ENCODE results near the gene PDLIM5.

The PDLIM5 gene

DNA sequence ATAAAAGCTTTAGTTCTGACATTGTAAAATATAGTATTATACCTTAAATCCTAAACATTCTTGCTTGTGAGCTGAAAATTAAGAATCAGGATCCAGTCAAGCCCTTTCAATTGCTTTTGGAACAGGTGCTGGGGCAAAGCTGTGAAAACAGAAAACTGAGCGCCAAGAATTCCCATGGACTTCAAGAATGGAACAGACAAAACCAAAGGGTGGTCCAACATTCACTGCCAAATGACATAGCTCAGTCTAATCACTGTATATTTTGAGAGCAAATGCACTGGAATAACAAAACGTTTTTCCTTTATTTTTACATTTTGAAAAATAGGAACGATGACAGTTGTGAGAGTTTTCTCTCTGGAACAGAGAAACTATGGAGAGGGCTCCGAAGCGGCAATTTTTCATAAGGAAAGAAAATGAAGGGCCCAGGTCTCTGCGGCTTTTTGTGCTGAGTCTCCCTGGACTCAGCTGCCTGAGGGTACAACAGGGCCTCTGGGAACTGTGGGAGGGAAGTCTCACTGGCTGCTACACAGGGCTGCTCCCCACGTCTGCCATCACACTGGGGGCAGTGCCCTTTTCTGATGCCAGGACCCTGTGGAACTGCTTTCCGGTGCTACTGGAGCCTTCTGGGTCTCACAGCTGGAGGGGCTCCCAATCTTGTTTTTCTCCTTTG, 250.0 kb downstream of the PDLIM5 start:
- TF ChIP-seq FOXP2 (optimal IDR thresholded peaks at IDR 0.05; ENCODE audit: borderline replicate concordance, extremely low read depth, extremely low read length, insufficient read depth) = no peak
- TF ChIP-seq TAF1 (IDR thresholded peaks at IDR 0.05; ENCODE audit: borderline replicate concordance, insufficient read depth, low read length) = no peak
- no peak for TF ChIP-seq SIN3A (IDR thresholded peaks at IDR 0.05; ENCODE audit: borderline replicate concordance, insufficient read depth, low read length)
- TF ChIP-seq POLR2AphosphoS5 (IDR thresholded peaks at IDR 0.05; ENCODE audit: low read depth, low read length) = no peak
- TF ChIP-seq, protein P1, sequence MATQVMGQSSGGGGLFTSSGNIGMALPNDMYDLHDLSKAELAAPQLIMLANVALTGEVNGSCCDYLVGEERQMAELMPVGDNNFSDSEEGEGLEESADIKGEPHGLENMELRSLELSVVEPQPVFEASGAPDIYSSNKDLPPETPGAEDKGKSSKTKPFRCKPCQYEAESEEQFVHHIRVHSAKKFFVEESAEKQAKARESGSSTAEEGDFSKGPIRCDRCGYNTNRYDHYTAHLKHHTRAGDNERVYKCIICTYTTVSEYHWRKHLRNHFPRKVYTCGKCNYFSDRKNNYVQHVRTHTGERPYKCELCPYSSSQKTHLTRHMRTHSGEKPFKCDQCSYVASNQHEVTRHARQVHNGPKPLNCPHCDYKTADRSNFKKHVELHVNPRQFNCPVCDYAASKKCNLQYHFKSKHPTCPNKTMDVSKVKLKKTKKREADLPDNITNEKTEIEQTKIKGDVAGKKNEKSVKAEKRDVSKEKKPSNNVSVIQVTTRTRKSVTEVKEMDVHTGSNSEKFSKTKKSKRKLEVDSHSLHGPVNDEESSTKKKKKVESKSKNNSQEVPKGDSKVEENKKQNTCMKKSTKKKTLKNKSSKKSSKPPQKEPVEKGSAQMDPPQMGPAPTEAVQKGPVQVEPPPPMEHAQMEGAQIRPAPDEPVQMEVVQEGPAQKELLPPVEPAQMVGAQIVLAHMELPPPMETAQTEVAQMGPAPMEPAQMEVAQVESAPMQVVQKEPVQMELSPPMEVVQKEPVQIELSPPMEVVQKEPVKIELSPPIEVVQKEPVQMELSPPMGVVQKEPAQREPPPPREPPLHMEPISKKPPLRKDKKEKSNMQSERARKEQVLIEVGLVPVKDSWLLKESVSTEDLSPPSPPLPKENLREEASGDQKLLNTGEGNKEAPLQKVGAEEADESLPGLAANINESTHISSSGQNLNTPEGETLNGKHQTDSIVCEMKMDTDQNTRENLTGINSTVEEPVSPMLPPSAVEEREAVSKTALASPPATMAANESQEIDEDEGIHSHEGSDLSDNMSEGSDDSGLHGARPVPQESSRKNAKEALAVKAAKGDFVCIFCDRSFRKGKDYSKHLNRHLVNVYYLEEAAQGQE (IDR thresholded peaks at IDR 0.05; ENCODE audit: insufficient read depth in 1 of 2, low read depth in 2 of 2, low read length in 2 of 2) = no peak

DNA sequence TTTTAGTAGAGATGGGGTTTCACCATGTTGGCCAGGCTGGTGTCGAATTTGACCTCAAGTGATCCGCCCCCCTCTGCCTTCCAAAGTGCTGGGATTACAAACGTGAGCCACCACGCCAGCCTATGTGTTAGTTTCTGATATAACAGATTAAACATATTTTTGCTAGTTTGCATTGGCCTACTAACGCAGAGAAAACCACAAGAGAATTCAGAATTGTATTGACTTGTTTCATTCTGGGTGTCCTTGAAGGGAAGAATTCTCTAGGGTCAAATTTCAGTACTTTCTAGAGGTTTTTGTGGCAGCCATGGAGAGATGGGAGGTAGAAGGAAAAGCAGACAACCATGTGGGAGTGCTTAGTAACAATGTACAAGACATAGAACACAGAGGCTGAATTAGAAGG, 259.9 kb downstream of the PDLIM5 start:
- TF ChIP-seq TAF1 (IDR thresholded peaks at IDR 0.05; ENCODE audit: borderline replicate concordance, insufficient read depth, low read length) (no peak), POLR2AphosphoS5 (IDR thresholded peaks at IDR 0.05; ENCODE audit: low read depth, low read length) (no peak), FOXP2 (optimal IDR thresholded peaks at IDR 0.05; ENCODE audit: borderline replicate concordance, extremely low read depth, extremely low read length, insufficient read depth) (no peak), SIN3A (IDR thresholded peaks at IDR 0.05; ENCODE audit: borderline replicate concordance, insufficient read depth, low read length) (no peak)
- TF ChIP-seq, protein P1 (IDR thresholded peaks at IDR 0.05; ENCODE audit: insufficient read depth in 1 of 2, low read depth in 2 of 2, low read length in 2 of 2) = no peak

DNA sequence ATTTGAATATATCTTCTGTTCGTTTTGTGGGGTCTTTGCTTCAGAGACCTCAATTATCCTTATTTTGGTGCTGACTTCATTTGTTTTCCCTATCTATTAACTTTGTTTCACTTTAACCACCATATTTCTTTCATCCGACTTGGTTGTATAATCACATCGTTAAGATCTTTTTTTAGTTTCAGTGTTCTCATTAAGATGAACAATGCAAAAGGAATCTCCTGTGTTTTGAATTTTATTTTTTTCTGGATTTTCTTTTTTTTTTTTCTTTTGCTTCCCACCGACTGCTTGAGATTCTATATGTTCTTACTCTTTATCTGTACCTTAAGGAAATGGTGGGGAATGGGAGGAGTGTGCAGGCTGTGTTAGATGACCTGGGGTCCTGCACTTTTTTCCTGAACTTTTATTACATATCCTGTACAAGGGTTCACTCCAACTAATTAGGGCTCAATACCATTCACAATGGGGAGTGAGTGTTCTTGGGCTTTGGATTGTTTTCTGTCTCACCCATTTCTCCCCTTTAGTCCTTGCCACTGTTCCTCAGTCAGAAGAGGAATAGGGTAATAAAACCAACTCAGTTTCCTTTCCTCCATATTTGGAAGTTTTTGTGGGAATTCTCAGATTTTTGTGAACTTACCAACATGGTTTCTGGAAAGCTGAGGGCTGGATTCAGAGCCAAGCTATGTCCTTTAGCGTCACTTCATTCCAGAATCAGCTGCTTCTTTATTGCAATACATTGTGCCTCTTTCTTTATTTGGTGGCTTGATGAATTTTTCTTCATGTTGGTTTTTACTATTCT, 262.8 kb downstream of the PDLIM5 start:
- TF ChIP-seq, protein P1 (IDR thresholded peaks at IDR 0.05; ENCODE audit: insufficient read depth in 1 of 2, low read depth in 2 of 2, low read length in 2 of 2) = no peak
- TF ChIP-seq SIN3A (IDR thresholded peaks at IDR 0.05; ENCODE audit: borderline replicate concordance, insufficient read depth, low read length) (no peak), POLR2AphosphoS5 (IDR thresholded peaks at IDR 0.05; ENCODE audit: low read depth, low read length) (no peak), TAF1 (IDR thresholded peaks at IDR 0.05; ENCODE audit: borderline replicate concordance, insufficient read depth, low read length) (no peak), FOXP2 (optimal IDR thresholded peaks at IDR 0.05; ENCODE audit: borderline replicate concordance, extremely low read depth, extremely low read length, insufficient read depth) (no peak)

DNA sequence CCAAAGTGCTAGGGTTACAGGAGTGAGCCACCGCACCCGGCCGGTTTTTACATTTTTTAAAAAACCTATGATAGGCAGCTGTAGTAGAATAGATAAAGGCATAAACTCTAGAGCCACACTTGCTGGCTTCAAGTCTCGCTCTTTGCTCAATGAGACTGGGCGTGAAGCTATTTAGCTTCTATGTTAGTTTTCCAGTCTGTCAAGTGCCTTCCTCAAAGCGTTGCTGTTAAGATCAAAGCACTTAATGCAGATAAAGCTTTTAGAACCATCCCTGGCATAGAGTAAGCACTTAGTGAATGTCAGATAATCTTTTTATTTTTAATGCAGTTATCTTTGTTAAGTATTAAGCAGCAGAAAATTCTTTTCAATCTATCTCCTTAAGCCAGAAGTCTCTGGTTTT, 264.0 kb downstream of the PDLIM5 start:
- TF ChIP-seq FOXP2 (optimal IDR thresholded peaks at IDR 0.05; ENCODE audit: borderline replicate concordance, extremely low read depth, extremely low read length, insufficient read depth) (no peak), SIN3A (IDR thresholded peaks at IDR 0.05; ENCODE audit: borderline replicate concordance, insufficient read depth, low read length) (no peak), TAF1 (IDR thresholded peaks at IDR 0.05; ENCODE audit: borderline replicate concordance, insufficient read depth, low read length) (no peak), POLR2AphosphoS5 (IDR thresholded peaks at IDR 0.05; ENCODE audit: low read depth, low read length) (no peak)
- TF ChIP-seq, protein P1 (IDR thresholded peaks at IDR 0.05; ENCODE audit: insufficient read depth in 1 of 2, low read depth in 2 of 2, low read length in 2 of 2) = no peak
